Loucy (cell line): Measurements from ENCODE around the gene FAM9B.

Experiments used
- H2AFZ ChIP-seq: fragments of 200-600 bp; sonication (generic); 2 replicates; pipeline ENCODE4 v1.6.0; 2016; ENCODE audit warnings: antibody characterized with exemption, mild to moderate bottlenecking, low read length, moderate library complexity
- H3F3A ChIP-seq: fragments of 200-600 bp; 2 replicates; pipeline ENCODE4 v1.6.0; 2016; ENCODE audit warnings: antibody characterized with exemption, low read depth, mild to moderate bottlenecking
- H3K27me3 ChIP-seq: fragments of 200-600 bp; sonication (generic); 2 replicates; pipeline ENCODE4 v1.6.1; 2014; ENCODE audit warnings: low read length, mild to moderate bottlenecking; ENCODE audit not compliant: insufficient read depth, poor library complexity, severe bottlenecking
- H3K36me3 ChIP-seq: fragments of 200-600 bp; sonication (generic); 2 replicates; pipeline ENCODE4 v1.6.1; 2016; ENCODE audit warnings: low read length; ENCODE audit not compliant: insufficient read depth
- H3K4me1 ChIP-seq: fragments of 200-600 bp; sonication (generic); 2 replicates; pipeline ENCODE4 v1.5.1; 2014; ENCODE audit warnings: low read length, mild to moderate bottlenecking; ENCODE audit not compliant: insufficient read depth, poor library complexity, severe bottlenecking
- H3K4me2 ChIP-seq: fragments of 200-600 bp; sonication (generic); 2 replicates; pipeline ENCODE4 v1.6.0; 2014; ENCODE audit warnings: antibody characterized with exemption, low read length, low read depth, mild to moderate bottlenecking; ENCODE audit not compliant: poor library complexity, severe bottlenecking
- H3K4me3 ChIP-seq: fragments of 200-600 bp; sonication (generic); 2 replicates; pipeline ENCODE4 v1.5.1; 2014; ENCODE audit warnings: low read length, mild to moderate bottlenecking, mixed read lengths; ENCODE audit not compliant: poor library complexity, severe bottlenecking
- H3K79me2 ChIP-seq: fragments of 200-600 bp; sonication (generic); 2 replicates; pipeline ENCODE4 v1.6.1; 2014; ENCODE audit warnings: low read length; ENCODE audit not compliant: insufficient read depth
- H3K9ac ChIP-seq: fragments of 200-600 bp; sonication (generic); 2 replicates; pipeline ENCODE4 v1.6.0; 2014; ENCODE audit warnings: mild to moderate bottlenecking, low read depth, low read length, moderate library complexity; ENCODE audit not compliant: poor library complexity, severe bottlenecking
- H3K9me2 ChIP-seq: fragments of 200-600 bp; sonication (generic); replicated peaks from 2 replicates; pipeline ENCODE4 v1.6.1; 2016; ENCODE audit warnings: low read depth, low read length, mixed read lengths
- H3K9me3 ChIP-seq: fragments of 200-600 bp; sonication (generic); 2 replicates; pipeline ENCODE4 v1.6.1; 2014; ENCODE audit warnings: mild to moderate bottlenecking, antibody characterized with exemption, low read length, low read depth; ENCODE audit not compliant: insufficient read depth
- H4K20me1 ChIP-seq: fragments of 200-600 bp; sonication (generic); 2 replicates; pipeline ENCODE4 v1.6.0; 2014; ENCODE audit warnings: antibody characterized with exemption, low read length, mild to moderate bottlenecking; ENCODE audit not compliant: insufficient read depth, poor library complexity, severe bottlenecking
- EZH2phosphoT487 ChIP-seq: fragments of 200-600 bp; IDR thresholded peaks from 2 replicates; pipeline ENCODE4 v1.6.1; 2018; ENCODE audit warnings: antibody characterized with exemption, mild to moderate bottlenecking, moderate library complexity, borderline replicate concordance
- TF ChIP-seq, protein P1 (sequence below): fragments of 200-600 bp; sonication (generic); conservative IDR thresholded peaks from 2 replicates; pipeline ENCODE4 v1.5.1; 2014; ENCODE audit warnings: mild to moderate bottlenecking, antibody characterized with exemption, low read length

FAM9B gene

DNA sequence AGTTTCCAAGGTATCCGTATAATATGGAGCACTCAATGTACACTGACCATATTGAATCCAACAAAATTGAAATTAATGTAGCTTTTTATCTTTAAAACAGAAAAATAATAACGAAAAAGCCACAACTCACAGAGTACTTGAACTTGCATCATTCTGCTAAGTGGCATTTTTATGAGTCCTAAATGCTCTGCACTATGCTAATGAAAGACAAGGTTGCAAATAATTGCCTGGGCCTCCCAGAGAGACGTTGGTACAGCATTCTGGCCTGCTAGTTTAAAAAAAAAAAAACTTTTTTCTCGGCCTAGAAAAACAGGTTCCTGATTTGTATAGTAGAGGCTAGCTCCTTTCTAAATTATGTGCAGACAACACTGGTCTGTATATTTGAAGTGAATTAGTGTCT, 4.3 kb upstream of the FAM9B start:
- H3K79me2 ChIP-seq = no peaks in the 10 kb centered on the region
- no peak overlapping the region for H3K4me2 ChIP-seq
- no peaks in the 10 kb centered on the region for H3K36me3 ChIP-seq
- H3K9me2 ChIP-seq = no peaks in the 10 kb centered on the region
- no peaks in the 10 kb centered on the region for H3K27me3 ChIP-seq
- no peaks in the 10 kb centered on the region for H4K20me1 ChIP-seq
- no peaks in the 10 kb centered on the region for H3K4me1 ChIP-seq
- no peak for TF ChIP-seq EZH2phosphoT487
- TF ChIP-seq, protein P1, sequence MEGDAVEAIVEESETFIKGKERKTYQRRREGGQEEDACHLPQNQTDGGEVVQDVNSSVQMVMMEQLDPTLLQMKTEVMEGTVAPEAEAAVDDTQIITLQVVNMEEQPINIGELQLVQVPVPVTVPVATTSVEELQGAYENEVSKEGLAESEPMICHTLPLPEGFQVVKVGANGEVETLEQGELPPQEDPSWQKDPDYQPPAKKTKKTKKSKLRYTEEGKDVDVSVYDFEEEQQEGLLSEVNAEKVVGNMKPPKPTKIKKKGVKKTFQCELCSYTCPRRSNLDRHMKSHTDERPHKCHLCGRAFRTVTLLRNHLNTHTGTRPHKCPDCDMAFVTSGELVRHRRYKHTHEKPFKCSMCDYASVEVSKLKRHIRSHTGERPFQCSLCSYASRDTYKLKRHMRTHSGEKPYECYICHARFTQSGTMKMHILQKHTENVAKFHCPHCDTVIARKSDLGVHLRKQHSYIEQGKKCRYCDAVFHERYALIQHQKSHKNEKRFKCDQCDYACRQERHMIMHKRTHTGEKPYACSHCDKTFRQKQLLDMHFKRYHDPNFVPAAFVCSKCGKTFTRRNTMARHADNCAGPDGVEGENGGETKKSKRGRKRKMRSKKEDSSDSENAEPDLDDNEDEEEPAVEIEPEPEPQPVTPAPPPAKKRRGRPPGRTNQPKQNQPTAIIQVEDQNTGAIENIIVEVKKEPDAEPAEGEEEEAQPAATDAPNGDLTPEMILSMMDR = no peak
- H2AFZ ChIP-seq = no peak overlapping the region
- no peak overlapping the region for H3K4me3 ChIP-seq
- no peak overlapping the region for H3K9ac ChIP-seq
- H3K9me3 ChIP-seq = no peaks in the 10 kb centered on the region
- no peaks in the 10 kb centered on the region for H3F3A ChIP-seq

DNA sequence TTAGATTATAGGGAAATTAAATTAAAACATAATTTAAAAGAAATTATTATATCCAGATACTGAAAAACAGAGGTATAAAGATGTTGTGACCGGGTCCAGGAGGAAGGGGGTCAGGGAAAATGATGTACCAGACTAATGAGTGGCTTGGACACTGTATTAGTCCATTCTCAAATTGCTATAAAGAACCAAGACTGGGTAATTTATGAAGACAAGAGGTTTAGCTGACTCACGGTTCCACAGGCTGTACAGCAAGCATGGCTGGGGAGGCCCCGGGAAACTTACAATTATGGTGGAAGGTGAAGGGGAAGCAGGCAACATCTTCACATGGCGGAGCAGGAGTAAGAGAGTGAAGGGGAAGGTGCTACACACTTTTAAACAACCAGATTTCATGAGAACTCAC, 3.4 kb upstream of the FAM9B start:
- Histone ChIP-seq H3K79me2 (no peaks in the 10 kb centered on the region), H3K9me3 (no peaks in the 10 kb centered on the region), H3K4me1 (no peaks in the 10 kb centered on the region), H3F3A (no peaks in the 10 kb centered on the region), H3K36me3 (no peaks in the 10 kb centered on the region), H3K9me2 (no peaks in the 10 kb centered on the region), H3K4me2 (no peak overlapping the region), H2AFZ (no peak overlapping the region), H4K20me1 (no peaks in the 10 kb centered on the region), H3K9ac (no peak overlapping the region), H3K4me3 (no peak overlapping the region), H3K27me3 (no peaks in the 10 kb centered on the region)
- no peak for TF ChIP-seq EZH2phosphoT487
- TF ChIP-seq, protein P1 = no peak

DNA sequence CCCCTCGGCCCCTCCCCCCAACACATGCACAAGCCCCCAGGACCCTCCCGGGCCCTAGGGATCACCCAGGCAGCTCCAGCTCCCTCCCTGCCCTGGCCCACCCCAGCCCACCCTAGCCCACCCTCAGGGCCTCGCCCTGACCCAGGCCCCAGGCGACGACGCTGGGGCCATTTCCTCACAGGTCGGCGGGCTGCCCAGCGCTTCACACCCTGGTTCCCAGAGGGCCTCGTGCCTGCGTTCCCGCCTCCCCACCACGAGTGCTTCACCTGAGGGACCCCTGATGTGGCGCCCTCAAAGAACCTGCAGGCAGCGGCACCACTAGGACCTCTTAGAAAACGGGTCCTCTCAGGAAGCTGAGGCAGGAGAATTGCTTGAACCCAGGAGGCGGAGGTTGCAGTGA, 341 bp downstream of the FAM9B start:
- no peaks in the 10 kb centered on the region for H3K4me1 ChIP-seq
- no peaks in the 10 kb centered on the region for H3K79me2 ChIP-seq
- H4K20me1 ChIP-seq = no peaks in the 10 kb centered on the region
- H3K9ac ChIP-seq = no peak overlapping the region
- H3K27me3 ChIP-seq = no peaks in the 10 kb centered on the region
- no peaks in the 10 kb centered on the region for H3K9me3 ChIP-seq
- no peak overlapping the region for H3K4me2 ChIP-seq
- no peaks in the 10 kb centered on the region for H3K36me3 ChIP-seq
- H3K4me3 ChIP-seq = no peak overlapping the region
- TF ChIP-seq EZH2phosphoT487 = no peak
- TF ChIP-seq, protein P1 = no peak
- no peaks in the 10 kb centered on the region for H3F3A ChIP-seq
- H2AFZ ChIP-seq = no peak overlapping the region
- no peaks in the 10 kb centered on the region for H3K9me2 ChIP-seq
